Jurkat, Clone E6-1 (cell line): ENCODE measurements around the gene PLXNA2.

Experiments
- DNase-seq: peaks from one replicate; pipeline ENCODE4 v3.0.0-alpha.2; 2011; ENCODE audit warnings: low read depth, low spot score
- H3K4me3 ChIP-seq: 2 replicates; pipeline ENCODE4 v1.5.1; 2011; ENCODE audit warnings: mild to moderate bottlenecking, low read length, control low read depth, moderate library complexity

The PLXNA2 gene

GRCh38 chr1:208074353-208074752 is 169.8 kb downstream of the PLXNA2 start:
- no peak overlapping the region for H3K4me3 ChIP-seq
- no peak for DNase-seq

- H3K4me3 ChIP-seq, result no peak overlapping the region
- no peak for DNase-seq
Measured at GRCh38 chr1:208071435-208072031, 172.7 kb downstream of the PLXNA2 start.

GRCh38 chr1:208069908-208070307 is 174.3 kb downstream of the PLXNA2 start:
- H3K4me3 ChIP-seq, result no peak overlapping the region
- no peak for DNase-seq

GRCh38 chr1:208069317-208069716 is 174.9 kb downstream of the PLXNA2 start:
- no peak for DNase-seq

GRCh38 chr1:208068908-208069307 is 175.3 kb downstream of the PLXNA2 start:
- H3K4me3 ChIP-seq, result no peak overlapping the region
- no peak for DNase-seq

More at GRCh38 chr1:208069317-208069716, 174.9 kb downstream of the PLXNA2 start:
- no peak overlapping the region for H3K4me3 ChIP-seq

- H3K4me3 ChIP-seq, result no peak overlapping the region
- no peak for DNase-seq
Measured at GRCh38 chr1:208068407-208068806, 175.8 kb downstream of the PLXNA2 start.

- DNase-seq, result no peak
- H3K4me3 ChIP-seq, result no peak overlapping the region
Measured at GRCh38 chr1:208066583-208066982, 177.6 kb downstream of the PLXNA2 start.

- no peak for DNase-seq
- no peak overlapping the region for H3K4me3 ChIP-seq
Measured at GRCh38 chr1:208065862-208066261, 178.3 kb downstream of the PLXNA2 start.

- no peak for DNase-seq
Measured at GRCh38 chr1:208061632-208062031, 182.6 kb downstream of the PLXNA2 start.

GRCh38 chr1:208061118-208061517 is 183.1 kb downstream of the PLXNA2 start:
- H3K4me3 ChIP-seq, result no peak overlapping the region
- no peak for DNase-seq

More at GRCh38 chr1:208061632-208062031, 182.6 kb downstream of the PLXNA2 start:
- H3K4me3 ChIP-seq, result no peak overlapping the region

- no peak overlapping the region for H3K4me3 ChIP-seq
- DNase-seq, result no peak
Measured at GRCh38 chr1:208060215-208060869, 183.8 kb downstream of the PLXNA2 start.

GRCh38 chr1:208059409-208060001 is 184.7 kb downstream of the PLXNA2 start:
- no peak for DNase-seq
- H3K4me3 ChIP-seq, result no peak overlapping the region

- H3K4me3 ChIP-seq, result no peak overlapping the region
- DNase-seq, result no peak
Measured at GRCh38 chr1:208058756-208059155, 185.4 kb downstream of the PLXNA2 start.

GRCh38 chr1:208058267-208058666 is 185.9 kb downstream of the PLXNA2 start:
- DNase-seq, result no peak
- H3K4me3 ChIP-seq, result no peak overlapping the region

GRCh38 chr1:208057056-208057455 is 187.1 kb downstream of the PLXNA2 start:
- H3K4me3 ChIP-seq, result no peak overlapping the region
- no peak for DNase-seq

GRCh38 chr1:208055535-208055934 is 188.6 kb downstream of the PLXNA2 start:
- no peak overlapping the region for H3K4me3 ChIP-seq
- no peak for DNase-seq

- no peak for DNase-seq
Measured at GRCh38 chr1:208054911-208055379, 189.2 kb downstream of the PLXNA2 start.

GRCh38 chr1:208054485-208054884 is 189.7 kb downstream of the PLXNA2 start:
- H3K4me3 ChIP-seq, result no peak overlapping the region
- DNase-seq, result no peak

More at GRCh38 chr1:208054911-208055379, 189.2 kb downstream of the PLXNA2 start:
- H3K4me3 ChIP-seq, result no peak overlapping the region

- DNase-seq, result no peak
- H3K4me3 ChIP-seq, result no peak overlapping the region
Measured at GRCh38 chr1:208053661-208054060, 190.5 kb downstream of the PLXNA2 start.

- no peak for DNase-seq
- H3K4me3 ChIP-seq, result no peak overlapping the region
Measured at GRCh38 chr1:208052926-208053407, 191.2 kb downstream of the PLXNA2 start.
